Ramos (cell line): ENCODE measurements around the gene CELF5.
"Not testable (repeated sequence)": the region's sequence is repeated elsewhere in the genome, so short reads cannot be mapped to it uniquely, and the experiment has no call there.

Experiments
- in situ Hi-C: fragments of 300-500 bp; cut with MboI; formaldehyde crosslinking; loops from one replicate; pipeline ENCODE4 v1.14.3; 2022; ENCODE audit warnings: low sequenced_read_pairs; ENCODE audit not compliant: unreplicated experiment

Gene CELF5

GRCh38 chr19:3189702-3190469, 34.6 kb upstream of the CELF5 start:
- in situ Hi-C loops, result no loop called here

- in situ Hi-C loops, result no loop called here
These were observed 34.0 kb upstream of the CELF5 start for GRCh38 chr19:3190470-3190770.

- in situ Hi-C loops, result no loop called here
These were observed 33.3 kb upstream of the CELF5 start for GRCh38 chr19:3190921-3191805.

GRCh38 chr19:3191806-3192104, 32.7 kb upstream of the CELF5 start:
- in situ Hi-C loops, result not testable (repeated sequence)

- in situ Hi-C loops, result no loop called here
These were observed 32.2 kb upstream of the CELF5 start for GRCh38 chr19:3192228-3192635.

- in situ Hi-C loops, result no loop called here
These were observed 31.8 kb upstream of the CELF5 start for GRCh38 chr19:3192684-3193083.

- in situ Hi-C loops, result no loop called here
These were observed 31.0 kb upstream of the CELF5 start for GRCh38 chr19:3193256-3194105.

GRCh38 chr19:3194106-3195087, 30.1 kb upstream of the CELF5 start:
- in situ Hi-C loops, result no loop called here

GRCh38 chr19:3196064-3196932, 28.2 kb upstream of the CELF5 start:
- in situ Hi-C loops, result no loop called here

GRCh38 chr19:3196933-3197205, 27.6 kb upstream of the CELF5 start:
- in situ Hi-C loops, result no loop called here

- in situ Hi-C loops, result no loop called here
These were observed 25.4 kb upstream of the CELF5 start for GRCh38 chr19:3198901-3199700.

- in situ Hi-C loops, result no loop called here
These were observed 23.3 kb upstream of the CELF5 start for GRCh38 chr19:3201072-3201700.

- in situ Hi-C loops, result no loop called here
These were observed 22.6 kb upstream of the CELF5 start for GRCh38 chr19:3201911-3202310.

- in situ Hi-C loops, result no loop called here
These were observed 22.1 kb upstream of the CELF5 start for GRCh38 chr19:3202346-3202745.

- in situ Hi-C loops, result not testable (repeated sequence)
These were observed 21.6 kb upstream of the CELF5 start for GRCh38 chr19:3202895-3203294.

GRCh38 chr19:3203805-3204645, 20.4 kb upstream of the CELF5 start:
- in situ Hi-C loops, result no loop called here
